ENCODE data around the gene MYLK2. TPM values are rescaled to one million over a fixed set of nuclear protein-coding genes. Genes with fewer than 3 reads are reported as not detected.

MYLK2 gene
- total and polyA plus RNA-seq, 2 of the 4 experiments (the other 2 are of a cell fraction), result 0.18 to 0.27 TPM

DNA sequence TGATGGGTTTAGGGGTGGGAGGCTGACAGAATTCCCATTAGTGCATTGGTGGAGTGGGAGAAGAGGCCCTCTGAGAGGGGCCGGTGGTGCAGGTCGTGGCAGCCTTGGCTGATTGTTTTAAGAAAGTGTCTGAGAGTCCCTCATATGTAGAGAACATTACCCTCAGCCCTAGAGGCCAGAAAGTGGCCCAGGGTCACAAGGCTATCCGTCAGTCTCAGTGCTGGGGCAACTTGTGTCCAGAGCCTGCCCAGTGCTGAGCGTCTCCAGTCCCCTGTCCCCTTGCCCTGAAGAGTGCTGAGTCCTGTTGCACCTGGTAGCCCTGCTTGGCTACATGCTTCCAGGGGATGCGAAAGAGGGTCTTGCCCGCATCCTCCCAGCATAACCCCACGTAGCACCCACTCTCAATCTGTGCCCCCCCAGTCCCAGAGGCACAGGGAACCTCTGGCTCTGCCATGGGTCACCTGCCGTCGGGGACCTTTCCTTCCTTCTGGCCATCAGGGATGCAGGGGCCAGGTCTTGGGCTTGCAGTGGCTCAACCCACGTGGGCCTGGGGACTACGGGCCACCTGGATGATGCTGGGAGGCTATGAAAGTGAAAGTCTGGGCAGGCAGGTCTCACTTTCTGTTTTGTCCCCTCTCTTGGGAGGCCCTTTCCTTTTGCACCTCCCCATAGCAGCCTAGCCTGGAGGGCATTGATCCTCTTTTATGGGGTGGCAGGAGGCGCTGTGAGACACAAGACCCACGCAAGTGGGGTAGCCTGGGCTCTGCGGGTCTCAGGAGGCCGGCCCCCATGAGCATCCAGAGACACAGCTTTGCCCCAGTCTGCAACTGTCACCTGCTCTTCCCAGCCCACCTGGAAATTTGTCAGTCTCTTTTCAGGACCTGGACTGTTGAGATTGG, 39.0 kb downstream of the MYLK2 start:
- H2BK120ac ChIP-seq (ENCODE audit: low read depth, low read length), result no peak overlapping the region
- ChIA-PET POLR2A (ENCODE audit: unreplicated experiment) (no interaction called here), CTCF (no interaction called here)
- no peak overlapping the region for H3K56ac ChIP-seq (ENCODE audit: extremely low read depth, insufficient read depth, low read length)
- no peak overlapping the region for H4K5ac ChIP-seq (ENCODE audit: low read depth, low read length)
- no peak overlapping the region for H2AK5ac ChIP-seq (ENCODE audit: low read depth, low read length)
- H3K23ac ChIP-seq (ENCODE audit: low read depth, low read length), result no peak overlapping the region
- H4K8ac ChIP-seq (ENCODE audit: low read depth in 2 of 2, low read length in 2 of 2), result no peak overlapping the region
- no peaks in the 10 kb centered on the region for H3K9me3 ChIP-seq (ENCODE audit: control insufficient read depth, insufficient read depth, low read length)
- H3K36me3 ChIP-seq (ENCODE audit: control insufficient read depth, insufficient read depth, low read length), result no peaks in the 10 kb centered on the region
- H2AK9ac ChIP-seq (replicated peaks; ENCODE audit: low read depth, low read length, poor library complexity), result no peak overlapping the region
- H3K27me3 ChIP-seq (ENCODE audit: control insufficient read depth, insufficient read depth, low read length), result peaks cover 87% of the 10 kb centered on the region
- intact Hi-C loops (cut with micrococcal nuclease), result no loop called here
- no peak overlapping the region for H3K4me3 ChIP-seq (ENCODE audit: insufficient read depth, low read depth, low read length)
- no peak overlapping the region for H3K9ac ChIP-seq (ENCODE audit: low read depth, low read length)
- no peak overlapping the region for H4K91ac ChIP-seq (ENCODE audit: insufficient read depth, low read depth, low read length)
- H3K9me1 ChIP-seq (ENCODE audit: insufficient read depth, low read length), result no peaks in the 10 kb centered on the region
- no peaks in the 10 kb centered on the region for H3K79me1 ChIP-seq (ENCODE audit: low read depth in 1 of 2, low read length in 2 of 2)
- H3K4me1 ChIP-seq (ENCODE audit: control insufficient read depth, insufficient read depth, low read length), result peaks cover 2% of the 10 kb centered on the region; the same call in 1 of the 2 replicates
- H2BK5ac ChIP-seq (ENCODE audit: low read depth, low read length, poor library complexity, severe bottlenecking), result no peak overlapping the region
- DNase-seq, result no peak
- no peaks in the 10 kb centered on the region for H4K20me1 ChIP-seq (ENCODE audit: insufficient read depth, low read length)
- no peak overlapping the region for H2BK15ac ChIP-seq (ENCODE audit: low read depth, low read length)
- H3K27ac ChIP-seq (ENCODE audit: insufficient read depth, low read length), result no peak overlapping the region
- TF ChIP-seq CEBPB (IDR thresholded peaks at IDR 0.05; ENCODE audit: low read depth, low read length) (no peak), MXI1 (IDR thresholded peaks at IDR 0.05; ENCODE audit: borderline replicate concordance, low read depth, low read length) (no peak), RAD21 (IDR thresholded peaks at IDR 0.05; ENCODE audit: low read length) (no peak), CHD1 (IDR thresholded peaks at IDR 0.05; ENCODE audit: low read depth, low read length) (no peak), NFE2L2 (IDR thresholded peaks at IDR 0.05; ENCODE audit: low read depth, low read length) (no peak), POLR2A (IDR thresholded peaks at IDR 0.05; ENCODE audit: low read depth, low read length) (no peak), MAZ (IDR thresholded peaks at IDR 0.05; ENCODE audit: borderline replicate concordance, low read depth, low read length) (no peak)
- TF ChIP-seq, protein P1, sequence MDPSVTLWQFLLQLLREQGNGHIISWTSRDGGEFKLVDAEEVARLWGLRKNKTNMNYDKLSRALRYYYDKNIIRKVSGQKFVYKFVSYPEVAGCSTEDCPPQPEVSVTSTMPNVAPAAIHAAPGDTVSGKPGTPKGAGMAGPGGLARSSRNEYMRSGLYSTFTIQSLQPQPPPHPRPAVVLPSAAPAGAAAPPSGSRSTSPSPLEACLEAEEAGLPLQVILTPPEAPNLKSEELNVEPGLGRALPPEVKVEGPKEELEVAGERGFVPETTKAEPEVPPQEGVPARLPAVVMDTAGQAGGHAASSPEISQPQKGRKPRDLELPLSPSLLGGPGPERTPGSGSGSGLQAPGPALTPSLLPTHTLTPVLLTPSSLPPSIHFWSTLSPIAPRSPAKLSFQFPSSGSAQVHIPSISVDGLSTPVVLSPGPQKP (IDR thresholded peaks at IDR 0.05; ENCODE audit: borderline replicate concordance, low read depth, low read length), result no peak
- H2BK20ac ChIP-seq (ENCODE audit: low read depth, low read length), result no peak overlapping the region
- no peak for ATAC-seq (ENCODE audit: low read depth)
- no peak overlapping the region for H2AFZ ChIP-seq (replicated peaks; ENCODE audit: low read length, poor library complexity)
- H3K4ac ChIP-seq (ENCODE audit: low read depth, low read length), result no peak overlapping the region
- dilution Hi-C loops (cut with HindIII; ENCODE audit: low sequenced_read_pairs, unreplicated experiment), result no loop called here
- H3K14ac ChIP-seq (replicated peaks; ENCODE audit: low read depth, low read length), result no peak overlapping the region
- in situ Hi-C loops (cut with MboI; ENCODE audit: low sequenced_read_pairs), result loop anchor here (10.0 kb wide), 1 partner anchor 97 kb away; the partner anchor contains the start of gene PDRG1
- no peak overlapping the region for H3K4me2 ChIP-seq (ENCODE audit: low read depth, low read length)
- BruUV-seq (replicated peaks), result no TSS peak
- H3K18ac ChIP-seq (ENCODE audit: low read depth, low read length), result no peak overlapping the region
- 63% methylated on average over 4 of the region's 15 CpGs; no CpG with 5 or more reads in 1 of the 2 experiments for WGBS, 2 experiments (ENCODE audit: extremely low coverage in 2 of 2, insufficient read length in 1 of 2)

Data from IMR-90 (cell line).